ENCODE measurements around the gene PCDH15.

PCDH15 gene

GRCh38 chr10:53893061-53893460 lies 908.0 kb downstream of the PCDH15 start:
- no peak for DNase-seq (ENCODE audit: extremely low spot score)

GRCh38 chr10:53886325-53887300 lies 914.4 kb downstream of the PCDH15 start:
- DNase-seq (ENCODE audit: extremely low spot score), result no peak
- POLR2A ChIA-PET, result no interaction called here
- CTCF ChIA-PET, result no interaction called here
- TF ChIP-seq CTBP1 (IDR thresholded peaks at IDR 0.05; ENCODE audit: borderline replicate concordance) (no peak), HDGF (IDR thresholded peaks at IDR 0.05; ENCODE audit: borderline replicate concordance) (no peak), PKNOX1 (IDR thresholded peaks at IDR 0.05) (no peak), BHLHE40 (IDR thresholded peaks at IDR 0.05; ENCODE audit: borderline replicate concordance) (no peak), ZNF384 (IDR thresholded peaks at IDR 0.05) (no peak), FOXM1 (IDR thresholded peaks at IDR 0.05; ENCODE audit: borderline replicate concordance) (no peak), NFRKB (IDR thresholded peaks at IDR 0.05) (no peak), TARDBP (IDR thresholded peaks at IDR 0.05) (no peak), SP1 (IDR thresholded peaks at IDR 0.05) (no peak)

More at GRCh38 chr10:53893061-53893460, 908.0 kb downstream of the PCDH15 start:
- ChIA-PET POLR2A (no interaction called here), CTCF (no interaction called here)
- TF ChIP-seq FOXA1 (IDR thresholded peaks at IDR 0.05) (no peak), NFRKB (IDR thresholded peaks at IDR 0.05) (no peak), SP1 (IDR thresholded peaks at IDR 0.05) (no peak), FOXM1 (IDR thresholded peaks at IDR 0.05; ENCODE audit: borderline replicate concordance) (no peak), SUZ12 (IDR thresholded peaks at IDR 0.05) (no peak), LEF1 (IDR thresholded peaks at IDR 0.05; ENCODE audit: borderline replicate concordance) (no peak), FOXK2 (IDR thresholded peaks at IDR 0.05) (no peak), ELF4 (IDR thresholded peaks at IDR 0.05) (no peak), L3MBTL2 (conservative IDR thresholded peaks at IDR 0.05) (no peak), ARNT (IDR thresholded peaks at IDR 0.05) (no peak), CTBP1 (IDR thresholded peaks at IDR 0.05; ENCODE audit: borderline replicate concordance) (no peak), HDGF (IDR thresholded peaks at IDR 0.05; ENCODE audit: borderline replicate concordance) (no peak), PKNOX1 (IDR thresholded peaks at IDR 0.05) (no peak), TARDBP (IDR thresholded peaks at IDR 0.05) (no peak), BHLHE40 (IDR thresholded peaks at IDR 0.05; ENCODE audit: borderline replicate concordance) (no peak), ZNF384 (IDR thresholded peaks at IDR 0.05) (no peak)

- TF ChIP-seq FOXA1 (IDR thresholded peaks at IDR 0.05) (no peak), HDGF (IDR thresholded peaks at IDR 0.05; ENCODE audit: borderline replicate concordance) (no peak), SP1 (IDR thresholded peaks at IDR 0.05) (no peak)
- ChIA-PET CTCF (no interaction called here), POLR2A (no interaction called here)
- DNase-seq (ENCODE audit: extremely low spot score), result no peak
Observed at GRCh38 chr10:53864846-53865245, 936.2 kb downstream of the PCDH15 start.

GRCh38 chr10:53852450-53853175 lies 948.4 kb downstream of the PCDH15 start:
- DNase-seq (ENCODE audit: extremely low spot score), result no peak
- ChIA-PET POLR2A (no interaction called here), CTCF (no interaction called here)
- no peak for TF ChIP-seq TARDBP (IDR thresholded peaks at IDR 0.05)
- no peak for TF ChIP-seq SUZ12 (IDR thresholded peaks at IDR 0.05)
- TF ChIP-seq HDGF (IDR thresholded peaks at IDR 0.05; ENCODE audit: borderline replicate concordance), result no peak
- TF ChIP-seq SP1 (IDR thresholded peaks at IDR 0.05), result no peak
- no peak for TF ChIP-seq FOXM1 (IDR thresholded peaks at IDR 0.05; ENCODE audit: borderline replicate concordance)
- no peak for TF ChIP-seq L3MBTL2 (conservative IDR thresholded peaks at IDR 0.05)
- no peak for TF ChIP-seq NFRKB (IDR thresholded peaks at IDR 0.05)
- TF ChIP-seq LEF1 (IDR thresholded peaks at IDR 0.05; ENCODE audit: borderline replicate concordance), result no peak

- TF ChIP-seq ELF4 (IDR thresholded peaks at IDR 0.05) (no peak), LEF1 (IDR thresholded peaks at IDR 0.05; ENCODE audit: borderline replicate concordance) (no peak), PKNOX1 (IDR thresholded peaks at IDR 0.05) (no peak), FOXA1 (IDR thresholded peaks at IDR 0.05) (no peak), BHLHE40 (IDR thresholded peaks at IDR 0.05; ENCODE audit: borderline replicate concordance) (no peak), FOXM1 (IDR thresholded peaks at IDR 0.05; ENCODE audit: borderline replicate concordance) (no peak), HDGF (IDR thresholded peaks at IDR 0.05; ENCODE audit: borderline replicate concordance) (no peak), SUZ12 (IDR thresholded peaks at IDR 0.05) (no peak), CTBP1 (IDR thresholded peaks at IDR 0.05; ENCODE audit: borderline replicate concordance) (no peak), SP1 (IDR thresholded peaks at IDR 0.05) (no peak), ARNT (IDR thresholded peaks at IDR 0.05) (no peak), TARDBP (IDR thresholded peaks at IDR 0.05) (no peak), L3MBTL2 (conservative IDR thresholded peaks at IDR 0.05) (no peak), ZNF384 (IDR thresholded peaks at IDR 0.05) (no peak), FOXK2 (IDR thresholded peaks at IDR 0.05) (no peak)
- no peak for DNase-seq (ENCODE audit: extremely low spot score)
- ChIA-PET CTCF (interaction anchor here (0.6 kb wide), 1 partner anchor 128 kb away, joined by 7 read pairs; no protein-coding TSS in a partner anchor), POLR2A (no interaction called here)
Observed at GRCh38 chr10:53846809-53847208, 954.2 kb downstream of the PCDH15 start.

Measured in HEK293T (cell line).